ENCODE results near the gene XBP1. TPM values are rescaled to one million over a fixed set of nuclear protein-coding genes. Genes with fewer than 3 reads are reported as not detected.
"Not testable (repeated sequence)": the region's sequence is repeated elsewhere in the genome, so short reads cannot be mapped to it uniquely, and the experiment has no call there.

The XBP1 gene
- total and polyA plus RNA-seq, 7 experiments from 2014 or later: 120 to 417 (median 173) TPM

- H3K4me3 Mint-ChIP-seq: no peak overlapping the region
- H3K4me1 Mint-ChIP-seq: peaks cover 0 to 7% (median 0%) of the 10 kb centered on the region in 7 donors
- Histone ChIP-seq H3K4me1 (ENCODE audit: control insufficient read depth in 2 of 2, insufficient read depth in 2 of 2, low read length in 2 of 2) (no peaks in the 10 kb centered on the region), H3K27me3 (ENCODE audit: control insufficient read depth in 2 of 2, insufficient read depth in 2 of 2, low read length in 2 of 2) (no peaks in the 10 kb centered on the region), H3K27ac (ENCODE audit: low read depth, low read length) (no peak overlapping the region), H3K9me3 (ENCODE audit: control insufficient read depth in 2 of 3, low read length in 3 of 3) (no peaks in the 10 kb centered on the region), H3K36me3 (ENCODE audit: control insufficient read depth in 2 of 3, insufficient read depth in 3 of 3, low read length in 3 of 3) (no peaks in the 10 kb centered on the region), H3K4me3 (ENCODE audit: low read length) (no peak overlapping the region)
- DNase-seq (no peak), ATAC-seq (no peak)
- H3K27ac Mint-ChIP-seq: no peak overlapping the region
- CTCF ChIA-PET: no interaction called here
- POLR2A ChIA-PET: no interaction called here
- H3K36me3 Mint-ChIP-seq: peaks cover 0 to 13% (median 4%) of the 10 kb centered on the region in 5 donors
- H3K9me3 Mint-ChIP-seq: peaks cover 0 to 3% (median 0%) of the 10 kb centered on the region in 11 donors
- H3K27me3 Mint-ChIP-seq: peaks cover 0 to 3% (median 0%) of the 10 kb centered on the region in 5 donors
- intact Hi-C loops (cut with micrococcal nuclease): no loop called here
These were observed 40.4 kb downstream of the XBP1 start for GRCh38 chr22:28759861-28760560.

GRCh38 chr22:28754512-28754911 is 45.9 kb downstream of the XBP1 start:
- H3K9me3 ChIP-seq (ENCODE audit: control insufficient read depth in 2 of 3, low read length in 3 of 3); DNase-seq; H3K27me3 Mint-ChIP-seq; H3K36me3 ChIP-seq (ENCODE audit: control insufficient read depth in 2 of 3, insufficient read depth in 3 of 3, low read length in 3 of 3); H3K4me1 ChIP-seq (ENCODE audit: control insufficient read depth in 2 of 2, insufficient read depth in 2 of 2, low read length in 2 of 2); H3K4me3 ChIP-seq (ENCODE audit: low read length); H3K9me3 Mint-ChIP-seq; H3K27ac ChIP-seq (ENCODE audit: low read depth, low read length); H3K27ac Mint-ChIP-seq; H3K27me3 ChIP-seq (ENCODE audit: control insufficient read depth in 2 of 2, insufficient read depth in 2 of 2, low read length in 2 of 2); POLR2A ChIA-PET; intact Hi-C loops (cut with micrococcal nuclease); H3K4me3 Mint-ChIP-seq; H3K4me1 Mint-ChIP-seq; ATAC-seq: not testable (repeated sequence)
- CTCF ChIA-PET: interaction anchor here (1.0 kb wide), 1 partner anchor 154 kb away, joined by 3 read pairs; no protein-coding TSS in a partner anchor
- H3K36me3 Mint-ChIP-seq: peaks cover 0 to 37% (median 7%) of the 10 kb centered on the region in 5 donors

GRCh38 chr22:28750471-28750881 is 49.9 kb downstream of the XBP1 start:
- no peak overlapping the region for H3K27ac Mint-ChIP-seq
- Histone ChIP-seq H3K9me3 (ENCODE audit: control insufficient read depth in 2 of 3, low read length in 3 of 3) (no peaks in the 10 kb centered on the region), H3K4me1 (ENCODE audit: control insufficient read depth in 2 of 2, insufficient read depth in 2 of 2, low read length in 2 of 2) (peaks cover 0 to 7% of the 10 kb centered on the region in 2 donors), H3K4me3 (ENCODE audit: low read length) (no peak overlapping the region), H3K27me3 (ENCODE audit: control insufficient read depth in 2 of 2, insufficient read depth in 2 of 2, low read length in 2 of 2) (no peaks in the 10 kb centered on the region), H3K36me3 (ENCODE audit: control insufficient read depth in 2 of 3, insufficient read depth in 3 of 3, low read length in 3 of 3) (peaks cover 0 to 34% (median 6%) of the 10 kb centered on the region in 3 experiments), H3K27ac (ENCODE audit: low read depth, low read length) (no peak overlapping the region)
- ATAC-seq (no peak), DNase-seq (no peak)
- no peak overlapping the region for H3K4me3 Mint-ChIP-seq
- ChIA-PET CTCF (interaction anchor here (0.7 kb wide), 1 partner anchor 342 kb away, joined by 3 read pairs; no protein-coding TSS in a partner anchor), POLR2A (interaction anchor here (1.3 kb wide), 1 partner anchor 9 kb away, joined by 3 read pairs; the partner anchor contains the start of genes CHEK2 and HSCB)
- intact Hi-C loops (cut with micrococcal nuclease): no loop called here
- H3K27me3 Mint-ChIP-seq: no peaks in the 10 kb centered on the region
- H3K4me1 Mint-ChIP-seq: peaks cover 4 to 13% (median 9%) of the 10 kb centered on the region in 7 donors
- H3K36me3 Mint-ChIP-seq: peaks cover 0 to 52% (median 16%) of the 10 kb centered on the region in 5 donors
- no peaks in the 10 kb centered on the region for H3K9me3 Mint-ChIP-seq

Other genes starting within 250 kb of the XBP1 start
- 1 to 10 TPM; 2.4 to 8.3 (median 5.1) TPM for gene TTC28, start 120.7 kb downstream of the XBP1 start, total RNA-seq
- gene TTC28, start 120.7 kb downstream of the XBP1 start, polyA plus RNA-seq: 1 to 10 TPM in 1 of 2 donors, under 1 TPM in 1; 0.50 to 2.1 TPM
- gene CHEK2, start 58.7 kb downstream of the XBP1 start, total RNA-seq: 10 to 100 TPM in 3 of 5 experiments, 1 to 10 TPM in 2; 8.4 to 36.7 (median 10.6) TPM
- gene CHEK2, start 58.7 kb downstream of the XBP1 start, polyA plus RNA-seq: 10 to 100 TPM in 1 of 2 donors, 1 to 10 TPM in 1; 7.0 to 11.5 TPM
- gene HSCB, start 58.5 kb downstream of the XBP1 start, total RNA-seq: 10 to 100 TPM in 1 of 5 experiments, 1 to 10 TPM in 4; 8.2 to 10.9 (median 9.0) TPM
- gene HSCB, start 58.5 kb downstream of the XBP1 start, polyA plus RNA-seq: 1 to 10 TPM; 6.7 to 8.7 TPM
- 10 to 100 TPM; 13.5 to 33.5 (median 21.2) TPM for gene CCDC117, start 27.9 kb downstream of the XBP1 start, total RNA-seq
- 10 to 100 TPM in 1 of 2 donors, 1 to 10 TPM in 1; 8.7 to 12.6 TPM for gene CCDC117, start 27.9 kb downstream of the XBP1 start, polyA plus RNA-seq
- gene ZNRF3, start 83.0 kb upstream of the XBP1 start, total RNA-seq: under 1 TPM; 0.59 to 0.98 (median 0.70) TPM
- gene ZNRF3, start 83.0 kb upstream of the XBP1 start, polyA plus RNA-seq: under 1 TPM; 0.22 to 0.62 TPM